Bone marrow (tissue), 2 donors: ENCODE measurements around the gene ORC1.
"Not testable (repeated sequence)": the region's sequence is repeated elsewhere in the genome, so short reads cannot be mapped to it uniquely, and the experiment has no call there.

Experiments
- DNase-seq, 2 donors: peaks; one replicate each; lab custom pipeline; 2025; lab: John Stamatoyannopoulos, UW

ORC1 gene

DNA sequence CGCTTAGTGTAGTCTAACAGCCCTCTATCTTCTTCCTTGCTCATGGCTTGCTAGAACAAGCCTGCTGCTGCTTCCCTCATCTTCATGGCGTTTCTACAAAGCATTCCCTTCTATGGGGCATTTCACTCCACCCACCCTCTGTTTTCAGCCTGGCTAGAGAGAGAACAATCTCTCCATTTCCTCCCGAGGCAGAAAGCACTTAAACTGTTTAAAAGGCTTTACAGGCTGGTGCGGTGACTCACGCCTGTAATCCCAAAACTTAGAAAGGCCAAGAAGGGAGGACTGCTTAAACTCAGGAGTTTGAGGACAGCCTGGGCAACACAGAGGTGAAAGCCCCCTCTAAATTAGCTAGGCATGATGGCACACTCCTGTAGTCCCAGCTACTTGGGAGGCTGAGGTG lies 17.8 kb downstream of the ORC1 start:
- no peak for DNase-seq

DNA sequence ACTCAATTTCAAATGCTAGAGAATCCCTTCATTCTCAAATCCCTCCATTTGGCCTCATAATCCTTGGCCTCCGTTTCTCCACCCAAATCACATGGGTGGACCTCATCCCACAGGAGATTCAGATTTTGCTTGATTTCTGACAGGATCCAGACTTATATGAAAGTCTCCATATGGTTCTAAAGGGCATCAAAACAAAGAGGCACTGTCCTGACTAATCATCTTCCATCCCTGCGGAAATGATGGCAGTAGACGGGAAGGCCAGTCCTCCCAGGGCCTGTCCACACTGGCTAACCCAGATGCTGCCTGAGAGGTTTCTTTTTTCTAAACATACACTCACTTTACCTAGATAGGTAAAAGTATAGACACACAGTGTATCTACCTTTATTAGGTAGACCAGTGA lies 18.8 kb downstream of the ORC1 start:
- DNase-seq = no peak

DNA sequence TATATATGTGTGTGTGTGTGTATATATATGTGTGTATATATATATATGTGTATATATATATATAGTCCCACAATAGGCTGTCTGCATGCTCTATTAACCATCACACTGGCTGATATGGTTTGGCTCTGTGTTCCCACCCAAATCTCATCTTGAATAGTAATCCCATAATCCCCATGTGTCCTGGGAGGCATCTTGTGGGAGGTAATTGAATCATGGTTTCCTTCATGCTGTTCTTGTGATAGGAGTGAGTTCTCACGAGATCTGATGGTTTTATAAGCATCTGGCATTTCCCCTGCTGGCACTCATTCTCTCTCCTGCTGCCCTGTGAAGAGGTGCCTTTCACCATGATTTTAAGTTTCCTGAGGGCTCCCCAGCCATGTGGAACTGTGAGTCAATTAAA lies 34.4 kb downstream of the ORC1 start:
- not testable (repeated sequence) for DNase-seq

DNA sequence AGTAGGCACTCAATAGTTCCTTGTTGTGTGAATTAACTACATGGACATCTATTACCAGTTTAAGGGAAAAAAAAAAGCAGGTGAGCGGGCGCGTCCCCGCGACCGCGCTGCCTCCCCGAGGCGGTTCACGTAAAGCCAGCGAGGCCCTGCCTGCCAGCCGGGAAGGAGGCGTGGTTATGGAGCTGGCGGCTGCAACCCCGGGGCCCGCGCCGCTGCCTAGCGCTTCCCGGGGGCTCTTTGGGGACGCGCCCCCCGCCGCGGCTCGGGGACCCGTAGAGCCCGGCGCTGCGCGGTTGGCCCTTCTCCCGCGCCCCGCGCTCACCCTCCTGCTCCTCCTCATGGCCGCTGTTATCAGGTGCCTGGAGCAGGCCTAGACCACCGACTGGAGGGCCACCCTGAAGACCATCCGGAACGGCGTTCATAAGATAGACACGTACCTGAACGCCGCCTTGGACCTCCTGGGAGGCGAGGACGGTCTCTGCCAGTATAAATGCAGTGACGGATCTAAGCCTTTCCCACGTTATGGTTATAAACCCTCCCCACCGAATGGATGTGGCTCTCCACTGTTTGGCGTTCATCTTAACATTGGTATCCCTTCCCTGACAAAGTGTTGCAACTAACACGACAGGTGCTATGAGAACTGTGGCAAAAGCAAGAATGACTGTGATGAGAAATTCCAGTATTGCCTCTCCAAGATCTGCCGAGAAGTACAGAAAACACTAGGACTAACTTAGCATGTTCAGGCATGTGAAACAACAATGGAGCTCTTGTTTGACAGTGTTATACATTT lies 35.6 kb downstream of the ORC1 start:
- no peak for DNase-seq

DNA sequence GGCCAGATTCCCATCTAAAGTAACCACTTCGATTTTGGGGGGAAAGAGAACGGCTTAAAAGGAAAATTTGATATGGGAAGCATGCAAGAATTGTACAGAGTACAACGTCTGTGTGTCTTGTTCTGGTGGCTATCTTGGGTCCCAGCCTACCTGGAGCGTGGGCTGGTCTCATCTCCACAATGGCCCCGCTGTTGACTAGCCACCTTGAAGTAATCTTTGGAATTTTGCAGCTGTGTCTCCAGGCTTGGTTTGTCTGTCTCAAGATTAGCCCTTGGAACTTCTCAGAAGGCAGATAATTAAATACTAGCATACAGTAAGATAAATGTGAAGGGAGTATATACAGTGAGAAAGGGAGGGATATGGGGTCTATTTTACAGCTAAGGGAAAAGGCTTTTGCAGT lies 37.0 kb downstream of the ORC1 start:
- DNase-seq = no peak

DNA sequence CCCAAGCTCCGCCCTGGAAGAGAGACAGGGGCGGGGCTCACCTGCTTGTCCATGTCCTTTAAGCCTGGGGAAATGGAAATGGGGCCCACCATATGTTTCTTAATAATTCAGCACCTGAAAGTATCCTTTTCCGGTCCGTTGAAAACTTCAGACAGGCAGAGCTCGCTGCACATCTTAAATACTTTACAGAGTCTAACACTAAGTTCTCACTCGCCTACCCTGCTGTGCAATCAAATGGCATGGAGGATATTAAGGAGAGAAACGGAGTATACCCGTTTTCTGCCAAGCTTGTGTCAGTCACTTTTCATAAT lies 37.8 kb downstream of the ORC1 start:
- DNase-seq = no peak

DNA sequence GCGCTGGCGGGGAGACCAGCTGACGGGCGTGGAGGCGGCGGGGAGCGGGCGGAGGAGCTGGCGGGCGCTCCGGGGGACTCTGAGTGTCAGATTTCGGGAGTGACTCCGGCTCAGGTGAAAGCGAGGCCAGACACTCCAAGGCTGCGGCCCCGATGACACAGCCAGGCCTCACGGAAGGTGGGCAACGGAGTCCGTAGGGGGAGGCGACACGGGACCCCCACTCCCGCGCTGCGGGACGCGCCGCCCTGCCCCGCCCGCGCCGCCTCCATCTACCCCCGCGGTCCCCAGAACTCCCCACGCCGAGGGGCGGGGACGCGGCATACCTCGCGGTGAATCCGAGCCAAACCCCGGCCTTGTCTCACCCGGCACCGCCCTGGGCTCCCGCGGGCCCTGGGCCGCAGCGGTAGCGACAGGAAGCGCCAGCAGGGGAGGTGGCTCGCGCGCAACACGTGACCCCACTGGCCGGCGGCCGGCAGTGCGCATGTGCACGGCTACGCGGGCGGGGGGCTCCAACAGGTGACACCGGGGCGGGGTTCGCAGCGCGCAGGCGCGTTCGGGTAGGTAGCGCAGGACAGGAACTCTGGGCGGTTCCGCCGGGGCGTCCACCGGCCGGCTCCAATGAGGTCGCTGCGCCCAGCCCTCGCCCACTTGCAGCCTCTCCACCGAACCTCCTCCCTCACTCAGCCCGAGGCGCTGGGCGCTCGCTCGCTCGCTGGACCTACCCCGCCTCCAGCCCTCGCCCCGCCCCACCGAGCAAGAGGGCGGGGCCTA lies 38.3 kb downstream of the ORC1 start, which contains the start of gene CC2D1B:
Gene CC2D1B (minus strand): TSS at position 460 of the 771 bp plus-strand sequence. CDS start 1,585 bp downstream, outside the sequence.
- peak; percentile 93 to 94 for DNase-seq

DNA sequence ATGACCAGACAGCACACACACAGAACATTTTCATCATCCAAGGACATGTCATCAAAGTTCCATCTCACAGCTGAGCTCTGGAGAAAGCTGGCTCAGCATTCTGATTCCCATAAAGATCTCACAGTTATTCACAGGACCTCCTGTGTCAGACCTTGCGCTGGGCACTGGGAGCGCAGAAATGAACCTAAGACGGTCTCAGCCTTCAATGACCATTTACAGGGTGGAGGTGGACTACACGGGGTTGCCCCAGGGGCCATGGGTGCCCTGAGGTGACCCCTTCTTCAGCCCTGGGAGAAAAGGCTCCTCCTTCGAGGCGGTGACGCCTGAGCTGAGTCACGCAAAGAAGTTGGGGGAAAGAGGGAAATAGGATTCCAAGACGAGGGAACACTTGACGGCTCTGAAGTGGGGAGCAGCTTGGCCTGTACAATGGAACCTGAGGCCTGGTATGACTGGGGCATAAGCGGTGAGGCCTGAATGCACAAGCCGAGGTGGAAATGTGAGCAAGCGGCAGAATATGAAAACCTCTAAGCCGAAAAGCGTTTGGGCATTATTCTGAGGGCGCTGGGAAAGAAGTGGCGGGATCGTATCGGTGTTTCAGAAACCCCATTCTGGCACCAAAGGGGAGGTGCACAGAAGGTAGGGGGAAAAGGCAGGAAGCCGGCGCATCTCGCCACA lies 39.0 kb downstream of the ORC1 start:
- peak in 1 of 2 donors; percentile 42 for DNase-seq

DNA sequence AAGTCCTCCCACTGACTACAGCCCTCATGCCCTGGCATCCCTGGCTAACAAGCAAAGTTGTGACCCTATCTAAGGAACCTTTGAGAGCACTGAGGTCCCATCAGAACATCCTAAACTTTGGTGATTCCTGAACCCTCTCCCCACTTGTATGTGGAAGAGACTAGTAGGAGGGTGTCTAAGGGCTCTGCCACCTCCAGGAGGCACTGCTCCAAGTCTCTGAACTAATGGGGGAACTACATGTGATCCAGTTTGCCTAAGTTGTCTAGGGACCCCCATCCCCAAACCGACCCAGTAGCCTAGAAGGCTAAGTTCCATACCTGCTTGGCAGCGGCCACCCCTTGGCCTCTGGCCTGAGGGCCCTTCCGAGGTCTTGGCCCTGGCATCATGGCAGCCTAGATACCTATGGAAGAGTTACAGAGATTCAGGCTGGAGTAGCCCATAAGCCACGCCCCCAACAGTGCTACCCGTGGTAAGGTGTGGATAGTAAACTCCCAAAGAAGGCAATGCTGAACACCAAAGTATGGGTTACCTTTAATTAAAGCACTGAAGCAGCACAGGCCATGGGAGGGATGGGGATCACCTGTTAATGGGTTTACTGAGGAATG lies 39.9 kb downstream of the ORC1 start:
- no peak for DNase-seq

DNA sequence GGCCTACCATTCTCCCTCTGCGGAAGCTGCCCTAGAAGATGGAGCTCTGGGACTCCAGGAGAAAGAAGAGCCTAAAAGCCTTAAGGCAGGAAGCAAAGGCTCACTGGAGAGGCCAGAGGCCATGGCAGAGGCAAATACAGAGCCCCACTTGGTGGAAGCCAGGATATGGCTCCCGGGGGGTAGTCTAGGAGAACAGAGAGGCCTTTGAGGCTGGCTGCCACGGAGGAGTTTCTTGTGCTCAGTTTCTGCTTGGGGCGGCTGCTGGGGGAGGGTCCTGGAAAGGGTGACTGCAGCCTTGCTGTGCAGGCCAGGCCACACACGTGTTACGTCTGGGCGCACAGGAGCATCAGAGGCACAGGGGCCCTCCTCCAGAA lies 43.6 kb downstream of the ORC1 start:
- DNase-seq = no peak

DNA sequence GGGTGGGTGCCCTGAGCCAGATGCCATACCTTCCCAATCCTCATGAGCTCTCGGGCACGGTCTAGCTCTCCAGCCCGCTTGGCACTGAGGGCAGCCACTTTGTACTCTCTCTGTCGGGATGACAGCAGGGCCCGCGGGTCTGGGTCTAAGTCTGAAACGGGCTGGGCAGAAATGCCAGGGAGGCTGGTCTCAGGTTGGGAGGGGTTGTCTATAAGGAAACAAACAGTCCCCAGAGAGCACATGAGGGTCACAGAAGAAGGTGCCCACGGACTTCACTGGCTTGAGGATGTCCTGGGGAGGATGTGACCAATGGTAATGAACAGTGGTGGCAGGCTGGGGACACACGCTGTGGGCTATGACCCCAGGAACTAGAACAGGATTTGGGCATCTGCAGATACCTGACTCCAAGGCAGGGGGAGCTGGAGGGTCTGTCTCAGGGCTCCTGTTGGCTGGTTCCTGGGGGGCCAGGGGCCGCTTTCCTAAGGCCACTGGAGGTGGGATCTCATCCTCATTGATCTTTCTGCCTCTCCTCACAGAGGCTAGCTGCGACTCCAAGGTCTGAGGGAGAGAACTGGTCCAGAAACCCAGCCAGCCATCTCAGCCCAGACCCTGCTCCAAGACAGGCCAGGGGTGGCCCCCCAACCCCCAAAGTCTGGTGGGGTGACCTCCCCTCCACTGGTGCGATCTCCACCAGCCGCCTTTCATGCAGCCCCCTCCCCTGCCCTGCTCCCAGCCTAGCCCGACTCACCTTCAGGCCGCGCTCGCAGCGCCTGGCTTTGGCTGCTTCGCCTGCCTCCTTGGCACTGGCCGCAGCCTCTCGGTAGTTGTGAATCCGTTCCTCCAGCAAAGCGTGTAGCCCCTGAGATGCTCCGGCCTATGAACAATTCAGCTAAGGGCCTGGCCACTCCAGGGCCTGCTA lies 44.3 kb downstream of the ORC1 start:
- no peak for DNase-seq

DNA sequence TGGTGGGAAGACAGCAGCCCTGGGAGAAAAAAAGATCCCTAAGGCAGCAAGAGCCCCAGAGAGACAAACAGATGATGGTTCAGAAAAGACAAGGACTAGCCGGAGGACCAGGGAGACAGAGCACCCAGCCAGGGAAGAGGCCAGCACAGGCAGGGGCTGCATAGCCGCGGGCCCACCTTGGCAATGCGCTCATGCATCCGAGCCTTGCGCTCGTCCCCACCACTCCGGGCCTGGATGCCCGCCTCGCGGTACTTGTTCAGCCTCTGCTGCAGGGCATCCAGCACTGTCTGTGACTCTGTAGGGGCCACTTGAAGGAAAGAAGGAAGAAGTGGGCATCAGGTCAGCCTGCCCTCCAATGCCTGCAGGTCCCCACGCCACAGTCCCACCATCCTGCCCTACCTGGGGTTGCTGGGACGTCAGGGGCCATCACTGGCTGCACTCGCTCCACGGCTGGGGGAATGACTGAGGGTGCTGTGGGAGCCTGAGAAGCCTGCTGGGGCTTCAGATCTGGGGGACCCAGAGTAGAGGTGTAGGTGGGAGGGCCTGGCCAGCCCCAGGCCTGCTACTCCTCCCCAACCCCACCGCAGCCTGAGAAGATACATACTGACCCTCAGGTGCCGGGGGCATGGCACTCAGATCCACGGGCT lies 45.2 kb downstream of the ORC1 start:
- DNase-seq = no peak

DNA sequence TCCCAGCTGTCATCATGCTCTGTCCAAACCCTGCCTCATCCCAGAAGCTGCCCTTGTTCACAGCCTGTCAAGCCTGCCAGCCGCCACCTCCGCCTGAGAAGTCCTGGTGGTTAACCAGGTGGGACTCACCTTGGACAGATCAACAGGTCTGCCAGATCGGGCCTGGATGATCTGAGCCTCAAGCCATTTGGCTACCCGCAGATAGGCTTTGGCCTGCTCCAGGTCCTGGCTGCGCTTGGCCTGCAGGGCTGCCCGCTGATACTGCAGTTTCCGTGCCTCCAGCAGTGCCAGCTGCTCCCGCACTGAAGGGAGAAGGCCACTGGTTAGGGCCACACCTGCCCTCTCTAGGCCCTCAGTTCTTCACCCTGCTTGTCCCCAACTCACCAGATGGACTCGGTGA lies 46.8 kb downstream of the ORC1 start:
- no peak for DNase-seq

DNA sequence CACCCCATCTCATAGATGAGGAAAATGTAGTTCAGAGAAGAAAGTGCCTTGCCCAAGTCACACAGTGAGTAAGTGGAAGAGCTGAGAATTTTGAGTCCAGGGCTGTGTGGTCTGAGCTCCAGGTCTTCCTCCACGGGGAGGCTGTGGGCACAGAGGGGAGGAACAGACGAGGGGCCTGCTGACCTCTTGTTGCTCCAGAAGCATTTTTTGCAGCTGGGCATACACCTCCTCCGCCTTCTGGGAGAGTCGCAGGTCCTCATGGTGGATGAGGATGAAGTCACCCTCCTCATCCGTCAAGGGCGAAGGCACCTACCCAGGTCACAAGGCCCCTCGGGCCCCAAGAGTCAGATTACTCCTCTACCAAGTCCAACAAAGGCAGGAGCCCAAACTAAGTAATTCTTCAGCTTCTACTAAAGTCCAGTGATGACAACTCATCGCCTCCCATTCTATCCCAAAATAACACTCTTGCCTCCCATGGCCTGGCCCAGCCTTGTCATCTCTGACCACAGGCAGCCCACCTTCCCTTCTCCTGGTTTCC lies 47.3 kb downstream of the ORC1 start:
- no peak for DNase-seq

DNA sequence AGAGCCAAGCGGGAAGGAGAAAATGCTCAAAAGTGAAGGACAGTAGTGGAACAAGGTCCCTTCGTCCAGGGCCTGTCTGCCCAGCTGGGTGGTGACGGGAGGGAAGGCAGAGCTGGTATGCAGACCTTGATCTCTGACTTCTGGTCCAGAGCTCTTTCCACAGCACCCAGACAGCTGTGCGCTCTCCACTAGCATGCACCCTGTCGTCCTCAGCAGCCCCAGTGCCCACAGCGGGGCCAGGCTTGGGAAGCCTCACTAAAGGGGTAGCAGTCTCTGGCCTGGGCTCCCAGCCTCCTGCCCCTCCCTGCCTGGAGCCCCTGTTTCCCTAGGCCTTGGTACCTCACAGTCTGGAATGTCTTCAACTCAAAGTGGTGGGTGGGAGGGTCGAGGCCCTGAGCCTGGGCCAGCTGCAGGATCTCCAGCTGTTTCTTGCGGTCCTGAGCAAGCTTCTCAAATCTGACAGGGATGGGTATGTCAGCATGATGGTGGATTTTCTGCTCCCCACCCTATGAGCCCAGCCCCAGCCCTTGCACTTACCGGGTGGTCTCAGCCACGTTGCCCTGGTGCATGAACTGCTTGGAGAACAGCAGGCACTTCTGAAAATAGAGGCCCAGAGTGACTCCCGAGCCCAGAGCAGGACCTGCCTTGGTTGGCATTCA lies 48.2 kb downstream of the ORC1 start:
- DNase-seq = no peak

DNA sequence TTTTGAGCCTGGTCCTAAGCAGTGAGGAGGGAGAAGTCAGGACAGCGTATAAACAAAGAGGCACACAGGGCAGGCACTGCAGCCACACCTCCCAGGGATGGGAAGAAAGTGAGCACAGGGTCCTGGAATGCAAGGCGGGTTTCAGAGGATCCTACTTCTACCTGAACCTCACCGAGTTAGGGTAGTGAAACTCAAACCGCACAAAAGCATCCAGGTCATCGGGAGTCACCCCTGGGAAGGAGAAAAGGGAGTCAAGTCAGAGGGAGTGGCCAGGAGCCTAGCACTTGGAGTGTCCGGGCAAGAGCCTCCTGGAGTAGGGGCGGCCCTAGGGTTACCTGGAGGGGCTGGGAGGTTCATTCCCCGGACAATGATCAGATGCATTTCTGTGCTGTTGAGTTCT lies 48.8 kb downstream of the ORC1 start:
- DNase-seq = no peak

DNA sequence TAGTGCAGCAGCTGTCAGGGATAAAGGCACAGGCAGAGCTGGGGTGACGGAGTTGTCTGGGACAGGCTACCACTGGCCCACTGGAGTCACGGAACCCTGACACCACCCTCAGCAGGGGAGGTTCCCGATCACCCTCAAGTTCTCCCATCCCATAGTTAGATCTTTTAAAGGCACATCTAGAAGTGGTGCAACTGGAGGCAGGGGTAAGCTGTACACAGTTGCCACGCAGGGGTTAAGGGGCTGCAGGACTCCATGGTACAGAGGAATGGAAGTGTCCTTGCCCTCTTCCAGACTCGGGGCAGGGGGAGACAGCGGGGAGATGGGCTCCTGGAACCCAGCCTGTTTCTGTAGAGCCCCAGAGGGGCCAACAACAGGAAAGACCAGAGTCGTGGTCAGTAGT lies 51.5 kb downstream of the ORC1 start:
- DNase-seq = no peak

DNA sequence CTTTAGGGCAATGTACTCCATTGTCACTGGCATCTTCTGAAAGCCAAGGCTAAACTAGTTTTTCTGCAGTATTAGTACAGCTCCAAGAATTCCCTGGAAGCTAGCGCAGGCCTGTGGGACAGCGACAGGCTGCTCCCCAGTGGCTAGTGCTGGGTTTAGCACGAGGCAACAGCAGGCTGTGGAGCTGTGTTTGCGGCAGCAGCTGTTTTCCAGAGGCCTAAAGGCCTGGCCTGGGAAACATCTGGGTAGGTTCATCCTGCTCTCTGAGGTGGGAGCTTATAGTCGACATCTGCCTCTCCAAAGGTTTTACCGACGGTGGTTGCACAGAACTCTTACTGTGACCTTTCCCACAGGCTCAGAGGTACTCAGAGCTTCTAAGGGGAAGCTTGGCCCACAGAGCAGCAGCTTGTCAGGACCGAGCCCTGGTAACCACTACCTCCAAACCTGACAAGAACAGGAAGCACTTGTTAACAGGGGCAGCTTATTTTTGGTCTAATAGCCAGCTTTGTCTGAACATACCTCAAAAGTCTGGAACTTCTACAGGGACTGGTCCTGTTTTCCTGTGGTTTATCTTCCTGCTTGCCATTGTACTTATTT lies 55.4 kb downstream of the ORC1 start:
- no peak for DNase-seq

DNA sequence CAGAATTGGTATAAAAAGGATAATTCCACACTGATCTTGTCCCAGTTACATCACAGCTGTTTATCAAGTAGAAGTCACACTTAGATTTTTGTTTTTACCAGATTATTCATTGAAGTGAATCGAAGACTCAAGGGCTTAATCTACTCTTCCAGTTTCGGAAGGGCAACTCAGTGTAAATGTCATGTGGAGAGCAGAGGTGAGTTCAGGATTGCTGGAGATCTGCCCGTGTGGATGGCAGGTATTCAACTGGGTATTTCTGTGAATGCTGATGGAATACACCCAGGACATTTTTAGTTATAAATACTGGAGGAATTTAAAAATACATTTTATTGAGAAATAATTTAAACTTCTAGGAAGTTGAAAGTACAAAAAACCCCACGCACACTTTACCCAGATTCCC lies 57.6 kb downstream of the ORC1 start:
- no peak for DNase-seq

DNA sequence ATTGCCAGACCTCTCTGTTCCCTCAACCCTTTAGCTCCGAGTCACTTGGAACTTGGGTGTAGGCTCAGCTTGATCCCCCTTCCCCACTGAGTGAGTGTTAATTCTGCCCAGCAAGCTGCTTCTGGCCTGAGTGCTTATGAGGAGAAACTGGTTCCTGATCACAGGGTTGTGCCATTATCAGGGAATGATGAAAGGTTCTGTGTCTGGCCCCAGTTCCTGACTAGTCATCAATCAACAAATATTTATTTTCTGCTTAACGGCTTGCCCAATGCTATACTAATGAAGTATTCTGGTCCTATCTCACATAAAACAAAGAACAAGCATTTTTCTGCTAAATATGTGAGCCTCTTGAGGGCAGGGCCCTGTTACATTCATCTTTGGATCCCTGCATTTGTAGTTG lies 59.0 kb downstream of the ORC1 start:
- DNase-seq = no peak
